B cell (primary cell): Measurements from ENCODE around the gene NELFA.
"Not testable (repeated sequence)": the region's sequence is repeated elsewhere in the genome, so short reads cannot be mapped to it uniquely, and the experiment has no call there.

Experiments
- CTCF ChIP-seq: fragments of 200-600 bp; IDR thresholded peaks from one replicate; pipeline ENCODE4 v1.8.0; 2022; ENCODE audit warnings: antibody characterized with exemption, mild to moderate bottlenecking
- EZH2 ChIP-seq: IDR thresholded peaks from 2 replicates; pipeline ENCODE4 v1.6.1; 2012; ENCODE audit warnings: borderline replicate concordance, low read depth, mild to moderate bottlenecking, moderate library complexity, low read length; ENCODE audit not compliant: insufficient read depth, poor library complexity, severe bottlenecking

GRCh38 chr4:2031161-2031560, 22.4 kb upstream of the NELFA start:
- TF ChIP-seq CTCF, EZH2: not testable (repeated sequence)
